ENCODE results near the gene CREB5.

DNA sequence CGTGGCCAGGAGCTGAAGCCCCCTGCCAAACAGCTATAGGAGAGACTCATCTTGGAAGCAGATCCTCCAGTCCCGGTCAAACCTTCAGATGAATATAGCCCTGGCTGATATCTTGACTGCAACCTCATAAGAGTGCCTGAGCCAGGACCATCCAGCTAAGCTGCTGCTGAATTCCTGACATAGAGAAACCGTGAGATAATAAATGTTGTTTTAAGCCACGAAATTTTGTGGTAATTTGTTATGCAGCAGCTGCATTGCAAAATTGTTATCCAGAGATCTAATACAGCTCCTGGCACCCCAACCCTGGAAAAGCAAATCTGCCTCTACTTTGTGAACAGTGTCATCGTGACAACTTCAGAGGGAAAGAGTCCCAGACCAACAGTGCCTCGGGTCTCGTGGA, 119.9 kb downstream of the CREB5 start:
- TF ChIP-seq CREB5 (CRISPR knock-in tag; IDR thresholded peaks at IDR 0.05; ENCODE audit: low read depth) (no peak), TCF4 (CRISPR knock-in tag; IDR thresholded peaks at IDR 0.05; ENCODE audit: borderline replicate concordance) (no peak), ZFP3 (CRISPR knock-in tag; IDR thresholded peaks at IDR 0.05) (no peak), ZFP30 (CRISPR knock-in tag; IDR thresholded peaks at IDR 0.05) (no peak), CSDC2 (CRISPR knock-in tag; IDR thresholded peaks at IDR 0.05) (no peak), SNAI2 (CRISPR knock-in tag; IDR thresholded peaks at IDR 0.05) (no peak), OSR1 (CRISPR knock-in tag; IDR thresholded peaks at IDR 0.05) (no peak), ZNF8 (CRISPR knock-in tag; IDR thresholded peaks at IDR 0.05) (no peak)

Measured in SK-N-SH treated with all-trans-retinoic acid at 6 μM for 48 hours (cell line).